Measurements from ENCODE around the gene ANTXR2. TPM values are rescaled to one million over a fixed set of nuclear protein-coding genes. Genes with fewer than 3 reads are reported as not detected.
"Not testable (repeated sequence)": the region's sequence is repeated elsewhere in the genome, so short reads cannot be mapped to it uniquely, and the experiment has no call there.

ANTXR2 gene
- total RNA-seq, 4 donors from 2014 or later, result 14.4 to 25.2 (median 19.6) TPM

DNA sequence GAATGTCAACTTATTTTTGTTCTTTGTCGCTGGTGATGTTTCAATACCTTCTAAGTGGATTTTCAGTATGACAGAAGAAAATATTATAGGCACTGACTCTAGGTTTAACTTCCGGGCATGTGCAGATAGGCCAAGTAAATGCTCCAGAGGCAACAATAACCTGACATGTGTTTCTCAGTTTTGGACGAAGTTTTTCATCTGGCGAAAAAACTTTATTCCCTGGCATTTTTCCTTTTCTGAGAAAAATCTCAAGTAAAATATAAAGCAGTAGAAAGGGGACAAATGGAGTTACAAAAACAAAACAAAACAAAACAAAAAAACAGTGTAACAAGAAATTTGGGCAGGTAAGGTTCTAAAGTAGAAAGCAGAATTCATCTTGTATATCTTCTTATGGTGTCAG, 173.5 kb downstream of the ANTXR2 start:
- H3K4me3 ChIP-seq (ENCODE audit: low read depth, poor library complexity, severe bottlenecking), result no peak overlapping the region
- no peak for DNase-seq (ENCODE audit: low spot score in 2 of 2)
- WGBS, 2 donors, result 74 to 78% methylated on average over 4 of the region's 4 CpGs
- intact Hi-C loops (cut with DNase I; ENCODE audit: low total_unique reads), result no loop called here
- TF ChIP-seq, protein P1, sequence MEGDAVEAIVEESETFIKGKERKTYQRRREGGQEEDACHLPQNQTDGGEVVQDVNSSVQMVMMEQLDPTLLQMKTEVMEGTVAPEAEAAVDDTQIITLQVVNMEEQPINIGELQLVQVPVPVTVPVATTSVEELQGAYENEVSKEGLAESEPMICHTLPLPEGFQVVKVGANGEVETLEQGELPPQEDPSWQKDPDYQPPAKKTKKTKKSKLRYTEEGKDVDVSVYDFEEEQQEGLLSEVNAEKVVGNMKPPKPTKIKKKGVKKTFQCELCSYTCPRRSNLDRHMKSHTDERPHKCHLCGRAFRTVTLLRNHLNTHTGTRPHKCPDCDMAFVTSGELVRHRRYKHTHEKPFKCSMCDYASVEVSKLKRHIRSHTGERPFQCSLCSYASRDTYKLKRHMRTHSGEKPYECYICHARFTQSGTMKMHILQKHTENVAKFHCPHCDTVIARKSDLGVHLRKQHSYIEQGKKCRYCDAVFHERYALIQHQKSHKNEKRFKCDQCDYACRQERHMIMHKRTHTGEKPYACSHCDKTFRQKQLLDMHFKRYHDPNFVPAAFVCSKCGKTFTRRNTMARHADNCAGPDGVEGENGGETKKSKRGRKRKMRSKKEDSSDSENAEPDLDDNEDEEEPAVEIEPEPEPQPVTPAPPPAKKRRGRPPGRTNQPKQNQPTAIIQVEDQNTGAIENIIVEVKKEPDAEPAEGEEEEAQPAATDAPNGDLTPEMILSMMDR (IDR thresholded peaks at IDR 0.05), result no peak
- no peak for TF ChIP-seq POLR2A (IDR thresholded peaks at IDR 0.05)

- no peak for DNase-seq (ENCODE audit: low spot score in 2 of 2)
- intact Hi-C loops (cut with DNase I; ENCODE audit: low total_unique reads), result no loop called here
- 60 to 66% methylated on average over 2 of the region's 2 CpGs for WGBS, 2 donors
- no peak overlapping the region for H3K4me3 ChIP-seq (ENCODE audit: low read depth, poor library complexity, severe bottlenecking)
- TF ChIP-seq, protein P1 (IDR thresholded peaks at IDR 0.05), result no peak
- no peak for TF ChIP-seq POLR2A (IDR thresholded peaks at IDR 0.05)
Observed at GRCh38 chr4:79898055-79898454, 175.0 kb downstream of the ANTXR2 start.

DNA sequence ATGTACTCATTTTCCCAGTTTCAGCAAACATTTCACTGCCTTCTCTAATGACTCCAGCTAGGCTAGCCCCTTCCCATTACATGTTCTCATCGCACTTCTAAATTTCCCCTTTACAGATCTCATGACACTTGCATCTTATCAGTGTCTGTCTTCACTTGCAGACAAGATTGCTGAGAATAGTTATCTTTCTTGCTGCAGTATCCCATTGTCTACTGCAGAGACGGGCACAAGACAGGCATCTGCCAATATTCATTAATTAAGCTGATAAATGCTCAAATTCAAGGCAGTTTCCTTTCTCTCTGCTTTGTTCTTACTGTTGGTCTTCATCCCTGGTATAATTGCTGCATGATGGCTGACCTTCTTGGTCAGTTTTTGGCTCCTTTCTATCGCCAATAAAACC, 175.9 kb downstream of the ANTXR2 start:
- no peak for TF ChIP-seq POLR2A (IDR thresholded peaks at IDR 0.05)
- TF ChIP-seq, protein P1 (IDR thresholded peaks at IDR 0.05), result no peak
- intact Hi-C loops (cut with DNase I; ENCODE audit: low total_unique reads), result no loop called here
- no peak for DNase-seq (ENCODE audit: low spot score in 2 of 2)
- H3K4me3 ChIP-seq (ENCODE audit: low read depth, poor library complexity, severe bottlenecking), result no peak overlapping the region
- WGBS, 2 donors, result 63 to 68% methylated on average over 3 of the region's 3 CpGs

DNA sequence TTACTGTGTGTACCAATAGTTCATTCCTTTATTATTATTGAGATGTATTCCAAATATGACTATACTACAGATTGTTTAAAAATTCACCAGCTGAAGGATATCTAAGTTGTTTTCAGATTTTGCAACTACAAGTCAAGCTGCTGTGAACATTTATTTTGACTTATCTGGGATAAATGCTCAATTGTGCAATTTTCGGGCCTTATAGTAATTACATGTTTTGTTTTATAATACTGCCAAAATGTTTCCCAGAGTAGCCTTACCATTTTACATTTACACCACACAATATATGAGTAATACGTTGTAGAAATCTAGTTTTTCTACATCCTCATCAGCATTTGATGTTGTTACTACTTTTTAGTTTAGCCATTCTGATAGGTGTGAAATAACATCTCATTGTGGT, 179.6 kb downstream of the ANTXR2 start:
- 70 to 73% methylated on average over 2 of the region's 2 CpGs for WGBS, 2 donors
- intact Hi-C loops (cut with DNase I; ENCODE audit: low total_unique reads), result no loop called here
- no peak overlapping the region for H3K4me3 ChIP-seq (ENCODE audit: low read depth, poor library complexity, severe bottlenecking)
- no peak for TF ChIP-seq POLR2A (IDR thresholded peaks at IDR 0.05)
- TF ChIP-seq, protein P1 (IDR thresholded peaks at IDR 0.05), result no peak
- DNase-seq (ENCODE audit: low spot score in 2 of 2), result no peak

- intact Hi-C loops (cut with DNase I; ENCODE audit: low total_unique reads); H3K4me3 ChIP-seq (ENCODE audit: low read depth, poor library complexity, severe bottlenecking); DNase-seq (ENCODE audit: low spot score in 2 of 2): not testable (repeated sequence)
- 89 to 92% methylated on average over 1 of the region's 1 CpG for WGBS, 2 donors
Observed at GRCh38 chr4:79889026-79889425, 184.0 kb downstream of the ANTXR2 start.

GRCh38 chr4:79886557-79886956, 186.5 kb downstream of the ANTXR2 start:
- WGBS, 2 donors, result 77 to 88% methylated on average over 1 of the region's 1 CpG
- no peak for DNase-seq (ENCODE audit: low spot score in 2 of 2)
- TF ChIP-seq, protein P1 (IDR thresholded peaks at IDR 0.05), result no peak
- TF ChIP-seq POLR2A (IDR thresholded peaks at IDR 0.05), result no peak
- intact Hi-C loops (cut with DNase I; ENCODE audit: low total_unique reads), result no loop called here
- H3K4me3 ChIP-seq (ENCODE audit: low read depth, poor library complexity, severe bottlenecking), result no peak overlapping the region

Measured in lower leg skin (tissue), 4 donors.